ENCODE data around the gene RBM12.

RBM12 gene

GRCh38 chr20:35699957-35700624 is 35.4 kb upstream of the RBM12 start:
- no peak for DNase-seq (ENCODE audit: extremely low read depth, low read depth)
- TF ChIP-seq, protein P1, sequence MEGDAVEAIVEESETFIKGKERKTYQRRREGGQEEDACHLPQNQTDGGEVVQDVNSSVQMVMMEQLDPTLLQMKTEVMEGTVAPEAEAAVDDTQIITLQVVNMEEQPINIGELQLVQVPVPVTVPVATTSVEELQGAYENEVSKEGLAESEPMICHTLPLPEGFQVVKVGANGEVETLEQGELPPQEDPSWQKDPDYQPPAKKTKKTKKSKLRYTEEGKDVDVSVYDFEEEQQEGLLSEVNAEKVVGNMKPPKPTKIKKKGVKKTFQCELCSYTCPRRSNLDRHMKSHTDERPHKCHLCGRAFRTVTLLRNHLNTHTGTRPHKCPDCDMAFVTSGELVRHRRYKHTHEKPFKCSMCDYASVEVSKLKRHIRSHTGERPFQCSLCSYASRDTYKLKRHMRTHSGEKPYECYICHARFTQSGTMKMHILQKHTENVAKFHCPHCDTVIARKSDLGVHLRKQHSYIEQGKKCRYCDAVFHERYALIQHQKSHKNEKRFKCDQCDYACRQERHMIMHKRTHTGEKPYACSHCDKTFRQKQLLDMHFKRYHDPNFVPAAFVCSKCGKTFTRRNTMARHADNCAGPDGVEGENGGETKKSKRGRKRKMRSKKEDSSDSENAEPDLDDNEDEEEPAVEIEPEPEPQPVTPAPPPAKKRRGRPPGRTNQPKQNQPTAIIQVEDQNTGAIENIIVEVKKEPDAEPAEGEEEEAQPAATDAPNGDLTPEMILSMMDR (IDR thresholded peaks at IDR 0.05; ENCODE audit: low read depth, low read length), result no peak

- TF ChIP-seq, protein P1 (IDR thresholded peaks at IDR 0.05; ENCODE audit: low read depth, low read length), result peak; percentile 16
- peak; percentile 41 for DNase-seq (ENCODE audit: extremely low read depth, low read depth)
Observed at GRCh38 chr20:35699127-35699956, 34.6 kb upstream of the RBM12 start, which contains the start of the genes NFS1 and ROMO1. NFS1 (minus strand) TSS chr20:35699352; CDS start chr20:35699288, 64 bp downstream. ROMO1 (plus strand) TSS chr20:35699405; CDS start chr20:35699633, 228 bp downstream.

- TF ChIP-seq, protein P1 (IDR thresholded peaks at IDR 0.05; ENCODE audit: low read depth, low read length), result no peak
- DNase-seq (ENCODE audit: extremely low read depth, low read depth), result no peak
Observed at GRCh38 chr20:35698298-35699126, 33.8 kb upstream of the RBM12 start.

GRCh38 chr20:35697696-35698297 is 33.1 kb upstream of the RBM12 start:
- TF ChIP-seq, protein P1 (IDR thresholded peaks at IDR 0.05; ENCODE audit: low read depth, low read length), result no peak
- no peak for DNase-seq (ENCODE audit: extremely low read depth, low read depth)

- TF ChIP-seq, protein P1 (IDR thresholded peaks at IDR 0.05; ENCODE audit: low read depth, low read length), result no peak
- DNase-seq (ENCODE audit: extremely low read depth, low read depth), result no peak
Observed at GRCh38 chr20:35695978-35696377, 31.3 kb upstream of the RBM12 start.

- TF ChIP-seq, protein P1 (IDR thresholded peaks at IDR 0.05; ENCODE audit: low read depth, low read length), result no peak
- DNase-seq (ENCODE audit: extremely low read depth, low read depth), result no peak
Observed at GRCh38 chr20:35695245-35695749, 30.6 kb upstream of the RBM12 start.

All from AG09319 (cell line).